Activated T-cell treated with anti-CD3 and anti-CD28 coated beads, Interleukin-2, amount 50 U/mL, for 72 hours (primary cell): ENCODE data around the gene GOLGA3. TPM values are rescaled to one million over a fixed set of nuclear protein-coding genes. Genes with fewer than 3 reads are reported as not detected.
"Not testable (repeated sequence)": the region's sequence is repeated elsewhere in the genome, so short reads cannot be mapped to it uniquely, and the experiment has no call there.

Experiments used
- ATAC-seq, 2 donors: fragments of 150-1000 bp; cut with Tn5 transposase; replicated peaks in 1 of 2; 2 replicates each; pipeline ENCODE4 v1.10.0; 2021; ENCODE audit warnings: moderate library complexity in 2 of 2, mild to moderate bottlenecking in 1 of 2
- DNase-seq, 2 donors: peaks; one replicate each; pipeline ENCODE4 v3.0.0; 2021 to 2022; ENCODE audit warnings: mixed read lengths in 1 of 2
- H3K27ac Mint-ChIP-seq: one replicate; pipeline ENCODE4 v1.8.0; 2022; ENCODE audit warnings: mild to moderate bottlenecking, moderate library complexity, mixed read lengths
- H3K27me3 Mint-ChIP-seq: one replicate; pipeline ENCODE4 v1.8.0; 2022; ENCODE audit warnings: low read depth, mixed read lengths
- H3K36me3 Mint-ChIP-seq, 2 donors: one replicate each; pipeline ENCODE4 v1.8.0; 2022; ENCODE audit warnings: mixed read lengths in 2 of 2, mild to moderate bottlenecking in 1 of 2; ENCODE audit not compliant: insufficient read depth in 2 of 2
- H3K4me1 Mint-ChIP-seq: one replicate; pipeline ENCODE4 v1.8.0; 2022; ENCODE audit warnings: low read depth, mixed read lengths
- H3K4me3 Mint-ChIP-seq, 2 donors: one replicate each; pipeline ENCODE4 v1.8.0; 2022; ENCODE audit warnings: mild to moderate bottlenecking in 2 of 2, mixed read lengths in 2 of 2, moderate library complexity in 2 of 2
- H3K9me3 Mint-ChIP-seq, 2 donors: one replicate each; pipeline ENCODE4 v1.8.0; 2022; ENCODE audit warnings: mixed read lengths in 2 of 2
- total RNA-seq, 2 donors: library from RNA; stranded (reverse); gene quantifications; one replicate each; pipeline ENCODE4 v1.2.3, GENCODE V29; 2022

GOLGA3 gene
- total RNA-seq, 2 donors from 2014 or later = 58.2 to 60.4 TPM

DNA sequence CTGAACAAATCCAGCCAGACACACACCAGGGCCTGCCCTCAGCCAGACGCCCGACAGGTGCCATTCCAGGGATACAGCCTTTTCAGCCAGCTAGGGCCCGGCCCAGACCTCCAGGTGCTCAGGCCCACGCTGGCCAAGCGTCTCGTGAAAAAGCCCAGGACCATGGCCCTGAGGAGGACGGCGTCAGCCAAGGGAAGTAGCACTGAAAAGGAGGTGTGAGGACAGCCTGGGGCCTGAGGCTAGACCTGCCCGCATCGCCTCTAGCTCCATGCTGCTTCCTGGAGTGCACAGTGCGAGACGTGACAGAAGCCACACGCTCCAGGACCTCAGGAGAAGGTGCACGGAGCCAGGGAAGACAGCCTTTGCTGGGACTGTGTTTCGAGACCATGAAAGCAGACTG lies 29.8 kb downstream of the GOLGA3 start:
- ATAC-seq (no peak), DNase-seq (no peak)
- Mint-ChIP-seq H3K9me3 (no peaks in the 10 kb centered on the region), H3K4me1 (no peaks in the 10 kb centered on the region), H3K27me3 (no peaks in the 10 kb centered on the region), H3K4me3 (no peak overlapping the region), H3K36me3 (peaks cover 2 to 22% of the 10 kb centered on the region in 2 donors), H3K27ac (no peak overlapping the region)

DNA sequence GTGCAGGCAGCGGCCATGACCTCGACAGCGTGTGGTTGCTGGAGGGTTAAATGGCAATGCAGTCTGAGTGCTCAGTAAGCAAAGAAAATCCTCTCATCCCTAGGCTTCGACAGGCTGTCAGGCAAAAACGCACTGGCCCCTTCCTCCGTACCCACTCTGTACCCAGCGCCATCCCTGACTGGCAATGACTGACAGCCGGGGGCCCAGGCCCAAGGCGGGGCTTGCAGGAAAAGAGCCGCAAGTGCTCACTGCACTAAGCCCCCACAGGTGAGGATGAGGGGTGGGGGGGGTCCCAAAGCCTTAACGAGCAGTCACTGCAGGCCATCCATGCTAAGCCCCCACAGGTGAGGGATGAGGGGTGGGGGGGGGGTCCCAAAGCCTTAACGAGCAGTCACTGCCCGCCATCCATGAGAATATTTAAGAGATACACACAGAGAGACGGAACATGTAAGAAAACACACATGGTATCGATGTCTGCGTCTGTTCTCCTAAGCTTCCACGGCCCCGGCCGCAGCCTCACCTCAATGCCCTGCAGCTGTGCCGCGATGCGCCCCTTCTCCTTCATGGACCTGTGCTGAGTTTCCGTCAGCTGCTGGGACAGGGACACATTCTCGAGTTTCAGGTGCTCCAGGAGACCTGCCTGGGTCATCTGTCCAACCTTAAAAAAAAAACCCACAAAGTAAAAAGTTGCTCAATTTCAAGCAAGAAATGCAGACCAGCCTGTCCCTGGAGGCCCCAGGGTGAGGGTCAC lies 30.7 kb downstream of the GOLGA3 start:
- peaks cover 0 to 22% of the 10 kb centered on the region in 2 donors for H3K36me3 Mint-ChIP-seq
- no peak for DNase-seq
- H3K4me3 Mint-ChIP-seq = no peak overlapping the region
- no peaks in the 10 kb centered on the region for H3K9me3 Mint-ChIP-seq
- ATAC-seq = no peak
- H3K27me3 Mint-ChIP-seq = no peaks in the 10 kb centered on the region
- H3K27ac Mint-ChIP-seq = no peak overlapping the region
- H3K4me1 Mint-ChIP-seq = no peaks in the 10 kb centered on the region

GRCh38 chr12:132795847-132796246 lies 32.8 kb downstream of the GOLGA3 start:
- H3K27ac Mint-ChIP-seq = no peak overlapping the region
- H3K9me3 Mint-ChIP-seq = peaks cover 0 to 3% of the 10 kb centered on the region in 2 donors
- no peaks in the 10 kb centered on the region for H3K4me1 Mint-ChIP-seq
- no peak for DNase-seq
- no peaks in the 10 kb centered on the region for H3K27me3 Mint-ChIP-seq
- ATAC-seq = no peak
- no peak overlapping the region for H3K4me3 Mint-ChIP-seq
- peaks cover 2 to 14% of the 10 kb centered on the region in 2 donors for H3K36me3 Mint-ChIP-seq

- not testable (repeated sequence) for ATAC-seq, H3K4me1 Mint-ChIP-seq, H3K4me3 Mint-ChIP-seq, DNase-seq, H3K27me3 Mint-ChIP-seq, H3K27ac Mint-ChIP-seq, H3K9me3 Mint-ChIP-seq
- peaks cover 5 to 23% of the 10 kb centered on the region in 2 donors for H3K36me3 Mint-ChIP-seq
Observed at GRCh38 chr12:132791940-132792339, 36.7 kb downstream of the GOLGA3 start.

GRCh38 chr12:132789099-132789471 lies 39.6 kb downstream of the GOLGA3 start:
- Mint-ChIP-seq H3K9me3 (peaks cover 0 to 3% of the 10 kb centered on the region in 2 donors), H3K4me3 (no peak overlapping the region), H3K27me3 (no peaks in the 10 kb centered on the region), H3K4me1 (no peaks in the 10 kb centered on the region), H3K36me3 (peaks cover 11 to 22% of the 10 kb centered on the region in 2 donors), H3K27ac (no peak overlapping the region)
- ATAC-seq (no peak), DNase-seq (no peak)

DNA sequence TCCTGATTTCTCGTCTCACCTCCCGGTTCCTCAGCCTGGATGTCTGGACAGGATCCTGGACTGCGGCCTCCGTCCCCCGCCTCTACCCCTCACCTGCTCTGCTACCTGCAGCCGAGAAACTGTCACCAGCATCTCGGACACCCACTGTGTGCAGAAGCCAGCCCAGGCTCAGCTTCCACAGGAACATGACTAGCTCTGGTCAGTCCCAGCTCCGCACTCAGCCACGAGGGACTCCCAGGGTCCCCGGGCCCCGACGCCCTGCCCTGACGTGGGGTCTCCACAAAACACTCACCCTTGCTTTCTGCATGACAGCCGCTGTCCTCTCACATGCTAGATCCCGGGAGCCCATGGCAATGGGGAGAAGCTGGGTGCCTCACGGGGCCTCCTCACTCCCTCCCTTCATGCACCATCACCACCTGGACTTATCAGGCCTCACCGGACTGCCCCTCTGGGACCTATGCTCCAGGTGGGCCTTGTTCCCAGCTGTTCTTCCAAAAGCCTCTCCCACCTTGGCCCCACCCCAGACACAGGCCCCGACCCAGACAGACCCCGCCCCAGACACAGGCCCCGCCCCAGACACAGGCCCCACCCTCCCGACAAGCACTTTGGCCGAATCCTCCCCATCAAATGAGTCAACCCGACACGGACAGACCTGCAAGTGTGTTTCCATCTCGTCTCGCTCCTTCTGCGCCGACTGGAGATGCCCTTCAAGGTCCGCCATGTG lies 40.1 kb downstream of the GOLGA3 start:
- Mint-ChIP-seq H3K27me3 (no peaks in the 10 kb centered on the region), H3K27ac (no peak overlapping the region), H3K36me3 (peaks cover 11 to 22% of the 10 kb centered on the region in 2 donors), H3K9me3 (peaks cover 0 to 3% of the 10 kb centered on the region in 2 donors), H3K4me1 (no peaks in the 10 kb centered on the region), H3K4me3 (no peak overlapping the region)
- ATAC-seq (no peak), DNase-seq (no peak)

- Mint-ChIP-seq H3K36me3 (peaks cover 11 to 22% of the 10 kb centered on the region in 2 donors), H3K27ac (no peak overlapping the region), H3K9me3 (peaks cover 0 to 3% of the 10 kb centered on the region in 2 donors), H3K4me1 (no peaks in the 10 kb centered on the region), H3K27me3 (no peaks in the 10 kb centered on the region), H3K4me3 (no peak overlapping the region)
- ATAC-seq = no peak
- no peak for DNase-seq
Observed at GRCh38 chr12:132787877-132788276, 40.8 kb downstream of the GOLGA3 start.

DNA sequence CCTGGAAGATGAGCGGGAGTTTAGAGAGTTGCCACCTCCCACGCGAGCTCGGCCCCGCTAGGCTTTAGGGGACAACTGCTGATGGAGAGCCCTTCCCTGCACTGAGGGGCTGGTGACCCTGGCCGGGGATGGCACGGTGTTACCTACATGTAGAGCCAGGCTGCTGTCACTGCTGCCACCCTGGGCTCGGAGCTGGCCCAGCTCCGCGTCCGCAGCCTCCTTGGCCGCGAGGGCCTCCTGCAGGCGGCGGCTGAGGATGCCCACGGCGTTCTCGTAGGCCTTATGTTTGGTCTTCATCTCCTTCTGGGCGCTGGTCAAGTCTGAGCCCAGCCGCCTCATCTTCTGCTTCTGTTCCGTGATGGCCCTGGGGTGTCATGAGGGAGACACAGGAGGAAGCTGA lies 42.5 kb downstream of the GOLGA3 start:
- Mint-ChIP-seq H3K4me1 (no peaks in the 10 kb centered on the region), H3K27me3 (no peaks in the 10 kb centered on the region), H3K36me3 (peaks cover 9 to 23% of the 10 kb centered on the region in 2 donors), H3K9me3 (no peaks in the 10 kb centered on the region), H3K4me3 (no peak overlapping the region), H3K27ac (no peak overlapping the region)
- ATAC-seq (no peak), DNase-seq (no peak)

GRCh38 chr12:132784580-132784979 lies 44.1 kb downstream of the GOLGA3 start:
- Mint-ChIP-seq H3K27ac (no peak overlapping the region), H3K4me1 (no peaks in the 10 kb centered on the region), H3K4me3 (no peak overlapping the region), H3K27me3 (no peaks in the 10 kb centered on the region), H3K9me3 (no peaks in the 10 kb centered on the region), H3K36me3 (peaks cover 16 to 19% of the 10 kb centered on the region in 2 donors)
- ATAC-seq (peak in 1 of 2 donors; percentile 13), DNase-seq (no peak)

DNA sequence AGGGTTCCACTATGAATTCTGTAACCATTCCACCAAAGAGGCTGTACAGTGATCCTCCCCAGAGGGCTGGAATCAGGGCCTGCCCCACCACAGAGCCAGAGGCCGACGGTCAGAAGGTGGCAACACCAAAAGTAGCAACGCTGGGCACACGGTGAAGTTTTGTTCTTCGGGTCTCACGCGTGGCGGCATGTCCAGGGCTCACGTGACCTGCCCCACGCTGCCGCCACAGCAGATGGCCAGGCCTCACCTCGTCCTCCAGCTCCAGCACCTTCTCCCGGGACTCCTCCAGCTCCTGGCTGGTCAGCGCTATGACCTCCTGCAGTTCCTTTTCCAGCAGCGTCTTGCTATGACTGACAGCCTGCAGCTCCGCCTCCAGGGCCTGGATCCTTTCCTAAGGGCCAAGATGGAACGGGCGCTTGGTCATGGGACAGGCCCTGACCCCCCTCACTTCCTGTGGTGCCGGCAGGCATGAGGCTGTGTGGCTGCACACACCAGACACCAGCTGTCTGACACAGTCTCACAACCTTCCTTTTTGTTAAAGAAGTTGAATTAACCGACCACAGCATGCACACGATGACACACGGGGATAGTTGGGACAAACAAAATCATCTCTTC lies 44.6 kb downstream of the GOLGA3 start:
- no peaks in the 10 kb centered on the region for H3K27me3 Mint-ChIP-seq
- DNase-seq (no peak), ATAC-seq (no peak)
- H3K4me3 Mint-ChIP-seq = no peak overlapping the region
- no peak overlapping the region for H3K27ac Mint-ChIP-seq
- no peaks in the 10 kb centered on the region for H3K9me3 Mint-ChIP-seq
- peaks cover 15 to 18% of the 10 kb centered on the region in 2 donors for H3K36me3 Mint-ChIP-seq
- no peaks in the 10 kb centered on the region for H3K4me1 Mint-ChIP-seq

GRCh38 chr12:132781938-132782337 lies 46.7 kb downstream of the GOLGA3 start:
- Mint-ChIP-seq H3K27me3 (no peaks in the 10 kb centered on the region), H3K4me3 (no peak overlapping the region), H3K27ac (no peak overlapping the region), H3K4me1 (no peaks in the 10 kb centered on the region), H3K9me3 (no peaks in the 10 kb centered on the region), H3K36me3 (peaks cover 8 to 14% of the 10 kb centered on the region in 2 donors)
- DNase-seq (no peak), ATAC-seq (no peak)

DNA sequence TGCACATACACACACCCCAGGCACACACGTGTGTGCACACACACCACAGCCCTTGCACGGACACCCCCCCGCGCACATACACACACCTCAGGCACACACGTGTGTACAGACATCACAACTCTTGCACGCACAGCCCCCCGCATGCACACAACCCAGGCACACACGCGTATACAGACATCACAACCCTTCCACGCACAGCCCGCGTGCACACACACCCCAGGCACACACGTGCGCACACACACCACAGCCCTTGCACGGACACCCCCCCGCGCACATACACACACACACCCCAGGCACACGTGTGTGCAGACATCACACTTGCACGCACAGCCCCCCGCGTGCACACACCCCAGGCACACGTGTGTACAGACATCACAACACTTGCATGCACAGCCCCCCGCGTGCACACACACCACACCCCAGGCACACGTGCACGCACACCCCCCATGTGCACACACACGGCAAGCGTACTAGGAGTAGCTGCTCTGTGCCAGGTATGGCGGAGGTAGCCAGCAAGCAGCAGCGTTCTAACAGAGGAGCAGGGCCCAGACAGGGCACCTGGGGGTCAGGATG lies 48.8 kb downstream of the GOLGA3 start:
- DNase-seq = no peak
- H3K27ac Mint-ChIP-seq = no peak overlapping the region

GRCh38 chr12:132777614-132778013 lies 51.1 kb downstream of the GOLGA3 start:
- DNase-seq (no peak), ATAC-seq (no peak)
- Mint-ChIP-seq H3K27me3 (no peaks in the 10 kb centered on the region), H3K27ac (no peak overlapping the region), H3K4me1 (peaks cover 14% of the 10 kb centered on the region), H3K36me3 (peaks cover 5 to 8% of the 10 kb centered on the region in 2 donors), H3K9me3 (no peaks in the 10 kb centered on the region), H3K4me3 (no peak overlapping the region)

More for the DNA sequence above, 48.8 kb downstream of the GOLGA3 start:
- H3K4me3 Mint-ChIP-seq = no peak overlapping the region
- ATAC-seq = no peak
- no peaks in the 10 kb centered on the region for H3K9me3 Mint-ChIP-seq
- peaks cover 7 to 13% of the 10 kb centered on the region in 2 donors for H3K36me3 Mint-ChIP-seq
- no peaks in the 10 kb centered on the region for H3K27me3 Mint-ChIP-seq
- peaks cover 3% of the 10 kb centered on the region for H3K4me1 Mint-ChIP-seq
